B cell (primary cell): ENCODE results near the gene EPG5. TPM values are rescaled to one million over a fixed set of nuclear protein-coding genes. Genes with fewer than 3 reads are reported as not detected.

Experiments
- ATAC-seq: fragments of 200-7000 bp; cut with Tn5 transposase; one replicate; pipeline ENCODE4 v1.10.0; 2021; ENCODE audit warnings: low read depth, mild to moderate bottlenecking, moderate number of reproducible peaks, moderate library complexity
- CTCF ChIA-PET: fragments of 350-600 bp; sonication (Branson Sonifier 250); formaldehyde crosslinking; loops from one replicate; lab custom pipeline; 2021; ENCODE audit warnings: antibody characterized with exemption, inconsistent platforms; lab: Charles Lee
- POLR2A ChIA-PET: fragments of 350-600 bp; sonication (Branson Sonifier 250); formaldehyde crosslinking; loops from one replicate; lab custom pipeline; 2021; ENCODE audit warnings: antibody characterized with exemption; lab: Charles Lee
- DNase-seq: peaks from one replicate; pipeline ENCODE4 v3.0.0; 2013
- H2AFZ ChIP-seq: 2 replicates; pipeline ENCODE4 v1.6.1; 2012; ENCODE audit warnings: mild to moderate bottlenecking, low read depth, low read length; ENCODE audit not compliant: insufficient read depth, poor library complexity, severe bottlenecking
- H3K27ac ChIP-seq, 2 donors: 1 replicate in 1 of 2; 2 replicates in 1 of 2; pipeline ENCODE4 v1.5.1; 2012 to 2013; ENCODE audit warnings: low read length in 2 of 2, mild to moderate bottlenecking in 2 of 2, moderate library complexity in 1 of 2
- H3K27me3 ChIP-seq, 4 experiments: fragments of 200-600 bp in 1 of 4; sonication (generic) in 1 of 4; replicated peaks in 1 of 4; 1 replicate in 2 of 4; 2 replicates in 2 of 4; pipeline versions ENCODE4 v1.6.1 to v1.7.0; 2013 to 2016; ENCODE audit warnings: low read length in 3 of 4, mild to moderate bottlenecking in 2 of 4, mixed read lengths in 1 of 4, moderate library complexity in 1 of 4; ENCODE audit not compliant: insufficient read depth in 4 of 4, control insufficient read depth in 3 of 4; ENCODE audit errors: control extremely low read depth in 1 of 4
- H3K36me3 ChIP-seq, 2 experiments: replicated peaks in 1 of 2; 1 replicate in 1 of 2; 2 replicates in 1 of 2; pipeline versions ENCODE4 v1.6.1 to v1.7.1; 2013; ENCODE audit warnings: low read length in 1 of 2; ENCODE audit not compliant: insufficient read depth in 2 of 2, control insufficient read depth in 1 of 2; ENCODE audit errors: control extremely low read depth in 1 of 2, extremely low read depth in 1 of 2
- H3K4me1 ChIP-seq, 2 donors: fragments of 200-600 bp in 1 of 2; sonication (generic) in 1 of 2; 1 replicate in 1 of 2; 2 replicates in 1 of 2; pipeline versions ENCODE4 v1.5.1 to v1.6.1; 2013 to 2017; ENCODE audit warnings: low read length in 2 of 2; ENCODE audit not compliant: control insufficient read depth in 2 of 2, insufficient read depth in 2 of 2
- H3K4me2 ChIP-seq: replicated peaks from 2 replicates; pipeline ENCODE3; 2012; ENCODE audit warnings: mild to moderate bottlenecking, low read depth, low read length; ENCODE audit not compliant: poor library complexity, severe bottlenecking
- H3K4me3 ChIP-seq, 5 experiments: fragments of 200-600 bp in 1 of 5; sonication (generic) in 1 of 5; 1 replicate in 3 of 5; 2 replicates in 2 of 5; pipeline versions ENCODE4 v1.5.1 to v1.7.0; 2011 to 2016; ENCODE audit warnings: low read length in 4 of 5, mild to moderate bottlenecking in 4 of 5, low read depth in 2 of 5, control low read depth in 1 of 5, moderate library complexity in 1 of 5; ENCODE audit not compliant: insufficient read depth in 1 of 5; ENCODE audit errors: control extremely low read depth in 1 of 5, extremely low read depth in 1 of 5
- H3K79me2 ChIP-seq: fragments of 200-600 bp; sonication (generic); one replicate; pipeline ENCODE4 v1.6.0; 2016; ENCODE audit warnings: low read length; ENCODE audit not compliant: control insufficient read depth, insufficient read depth
- H3K9ac ChIP-seq: fragments of 200-600 bp; sonication (generic); 2 replicates; pipeline ENCODE4 v1.6.1; 2017; ENCODE audit warnings: mild to moderate bottlenecking, low read length, moderate library complexity
- H3K9me3 ChIP-seq, 3 donors: one replicate each; pipeline versions ENCODE4 v1.6.1 to v1.7.1; 2013; ENCODE audit warnings: low read length in 2 of 3; ENCODE audit not compliant: control insufficient read depth in 2 of 3, insufficient read depth in 1 of 3; ENCODE audit errors: control extremely low read depth in 1 of 3
- H4K20me1 ChIP-seq: 2 replicates; pipeline ENCODE4 v1.6.0; 2012; ENCODE audit warnings: mild to moderate bottlenecking, low read length; ENCODE audit not compliant: insufficient read depth, control insufficient read depth, poor library complexity, severe bottlenecking
- H3K27ac Mint-ChIP-seq: one replicate; pipeline ENCODE4 v1.8.0; 2021; ENCODE audit warnings: mixed read lengths
- H3K27me3 Mint-ChIP-seq: one replicate; pipeline ENCODE4 v1.8.0; 2021; ENCODE audit warnings: mixed read lengths
- H3K4me1 Mint-ChIP-seq: one replicate; pipeline ENCODE4 v1.8.0; 2021; ENCODE audit warnings: mixed read lengths
- H3K4me3 Mint-ChIP-seq: one replicate; pipeline ENCODE4 v1.8.0; 2021; ENCODE audit warnings: mixed read lengths
- H3K9me3 Mint-ChIP-seq: one replicate; pipeline ENCODE4 v1.8.0; 2022; ENCODE audit warnings: mixed read lengths; ENCODE audit not compliant: insufficient read depth
- EZH2 ChIP-seq: IDR thresholded peaks from 2 replicates; pipeline ENCODE4 v1.6.1; 2012; ENCODE audit warnings: borderline replicate concordance, low read depth, mild to moderate bottlenecking, moderate library complexity, low read length; ENCODE audit not compliant: insufficient read depth, poor library complexity, severe bottlenecking
- WGBS: methylation state at CpG from one replicate; pipeline ENCODE4 v1.1.5; 2013; ENCODE audit warnings: missing lambda C conversion rate; ENCODE audit not compliant: insufficient coverage; 5-methylcytosine and 5-hydroxymethylcytosine counted together
- intact Hi-C: fragments of 100-400 bp; cut with micrococcal nuclease; formaldehyde crosslinking; loops from one replicate; pipeline ENCODE4 v1.10.0; 2022
- polyA plus RNA-seq: library from polyadenylated mRNA; depleted of rRNA; stranded (reverse); fragments of >200 nt; gene quantifications from 2 replicates; pipeline ENCODE4 v1.2.3, GENCODE V29; 2012
- total RNA-seq, 2 donors: library from RNA; stranded (reverse); fragments of 120-200 nt in 1 of 2; gene quantifications; 1 replicate in 1 of 2; 2 replicates in 1 of 2; pipeline versions ENCODE4 v1.2.3 to v1.2.4, GENCODE V29; 2013 to 2022
- TF ChIP-seq, protein P1 (sequence below): fragments of 200-600 bp; IDR thresholded peaks from one replicate; pipeline ENCODE4 v1.8.0; 2022; ENCODE audit warnings: antibody characterized with exemption, mild to moderate bottlenecking

Gene EPG5
- total and polyA plus RNA-seq, 2 donors (not counting 1 experiment from before 2014, with no cell fraction given) = 10.3 to 50.4 TPM

DNA sequence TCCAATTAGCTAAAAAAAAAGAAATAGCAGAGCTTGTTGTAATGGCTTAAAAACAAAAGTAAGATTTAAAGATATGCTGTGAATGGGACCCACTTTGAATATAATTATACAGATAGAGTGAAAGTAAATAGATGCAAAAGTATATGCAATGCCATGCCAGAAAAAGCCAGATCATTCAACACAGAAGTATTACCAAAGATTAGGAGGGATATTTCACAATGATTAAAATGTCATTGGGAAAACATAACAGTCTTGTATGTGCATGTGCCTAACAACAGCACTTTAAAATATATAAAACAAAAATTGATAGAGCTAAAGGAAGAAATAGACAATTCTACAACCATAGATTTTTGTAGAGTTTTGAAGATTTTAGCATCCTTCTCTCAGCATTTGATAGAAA, 161.6 kb downstream of the EPG5 start:
- CTCF ChIA-PET = interaction anchor here (0.8 to 2.4 kb wide), 2 partner anchors 140 to 141 kb away, joined by 3 to 11 read pairs; no protein-coding TSS in a partner anchor
- intact Hi-C loops = no loop called here
- Histone ChIP-seq H3K27me3 (peaks cover 0 to 9% (median 3%) of the 10 kb centered on the region in 4 experiments), H3K79me2 (no peaks in the 10 kb centered on the region), H4K20me1 (no peaks in the 10 kb centered on the region), H3K9ac (no peak overlapping the region), H3K4me1 (no peaks in the 10 kb centered on the region), H3K36me3 (no peaks in the 10 kb centered on the region), H3K27ac (no peak overlapping the region), H3K4me3 (no peak overlapping the region), H3K9me3 (peaks cover 4 to 9% (median 8%) of the 10 kb centered on the region in 3 donors), H3K4me2 (no peak overlapping the region), H2AFZ (no peak overlapping the region)
- TF ChIP-seq EZH2 = no peak
- TF ChIP-seq, protein P1, sequence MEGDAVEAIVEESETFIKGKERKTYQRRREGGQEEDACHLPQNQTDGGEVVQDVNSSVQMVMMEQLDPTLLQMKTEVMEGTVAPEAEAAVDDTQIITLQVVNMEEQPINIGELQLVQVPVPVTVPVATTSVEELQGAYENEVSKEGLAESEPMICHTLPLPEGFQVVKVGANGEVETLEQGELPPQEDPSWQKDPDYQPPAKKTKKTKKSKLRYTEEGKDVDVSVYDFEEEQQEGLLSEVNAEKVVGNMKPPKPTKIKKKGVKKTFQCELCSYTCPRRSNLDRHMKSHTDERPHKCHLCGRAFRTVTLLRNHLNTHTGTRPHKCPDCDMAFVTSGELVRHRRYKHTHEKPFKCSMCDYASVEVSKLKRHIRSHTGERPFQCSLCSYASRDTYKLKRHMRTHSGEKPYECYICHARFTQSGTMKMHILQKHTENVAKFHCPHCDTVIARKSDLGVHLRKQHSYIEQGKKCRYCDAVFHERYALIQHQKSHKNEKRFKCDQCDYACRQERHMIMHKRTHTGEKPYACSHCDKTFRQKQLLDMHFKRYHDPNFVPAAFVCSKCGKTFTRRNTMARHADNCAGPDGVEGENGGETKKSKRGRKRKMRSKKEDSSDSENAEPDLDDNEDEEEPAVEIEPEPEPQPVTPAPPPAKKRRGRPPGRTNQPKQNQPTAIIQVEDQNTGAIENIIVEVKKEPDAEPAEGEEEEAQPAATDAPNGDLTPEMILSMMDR = no peak
- peaks cover 7% of the 10 kb centered on the region for H3K9me3 Mint-ChIP-seq
- no peak overlapping the region for H3K27ac Mint-ChIP-seq
- H3K4me1 Mint-ChIP-seq = no peaks in the 10 kb centered on the region
- POLR2A ChIA-PET = no interaction called here
- DNase-seq (no peak), ATAC-seq (no peak)
- no peak overlapping the region for H3K4me3 Mint-ChIP-seq
- H3K27me3 Mint-ChIP-seq = peaks cover 44% of the 10 kb centered on the region

GRCh38 chr18:45802814-45803492, 164.2 kb downstream of the EPG5 start:
- WGBS = no CpG with 5 or more reads among the region's 2 CpGs
- H2AFZ ChIP-seq = no peak overlapping the region
- H3K36me3 ChIP-seq = no peaks in the 10 kb centered on the region
- ATAC-seq (no peak), DNase-seq (no peak)
- H3K27ac ChIP-seq = no peak overlapping the region
- Mint-ChIP-seq H3K27me3 (peaks cover 33% of the 10 kb centered on the region), H3K27ac (no peak overlapping the region), H3K4me3 (no peak overlapping the region), H3K4me1 (no peaks in the 10 kb centered on the region), H3K9me3 (peaks cover 7% of the 10 kb centered on the region)
- H3K4me3 ChIP-seq = no peak overlapping the region
- ChIA-PET CTCF (no interaction called here), POLR2A (no interaction called here)
- H3K79me2 ChIP-seq = no peaks in the 10 kb centered on the region
- intact Hi-C loops = no loop called here
- peaks cover 0 to 9% (median 3%) of the 10 kb centered on the region in 4 experiments for H3K27me3 ChIP-seq
- H3K9ac ChIP-seq = no peak overlapping the region
- H3K4me1 ChIP-seq = no peaks in the 10 kb centered on the region
- no peaks in the 10 kb centered on the region for H4K20me1 ChIP-seq
- TF ChIP-seq, protein P1 = no peak
- no peak for TF ChIP-seq EZH2
- no peak overlapping the region for H3K4me2 ChIP-seq
- peaks cover 4 to 13% (median 8%) of the 10 kb centered on the region in 3 donors for H3K9me3 ChIP-seq
